Mesenchymal stem cell (in vitro differentiated cells and primary cell): Measurements from ENCODE around the gene OR5L1. TPM values are rescaled to one million over a fixed set of nuclear protein-coding genes. Genes with fewer than 3 reads are reported as not detected.

Experiments used
- DNase-seq: peaks from one replicate; pipeline ENCODE4 v3.0.0-alpha.2; 2013
- H2AFZ ChIP-seq: one replicate; pipeline ENCODE4 v1.6.1; 2013; ENCODE audit warnings: low read depth, mild to moderate bottlenecking, control low read depth, inconsistent platforms, low read length, moderate library complexity
- H2AK5ac ChIP-seq: 2 replicates; pipeline ENCODE4 v1.6.1; 2013; ENCODE audit warnings: low read length, moderate library complexity, mild to moderate bottlenecking, inconsistent platforms; ENCODE audit not compliant: severe bottlenecking
- H2BK120ac ChIP-seq: one replicate; pipeline ENCODE4 v1.6.1; 2013; ENCODE audit warnings: low read depth, mild to moderate bottlenecking, inconsistent platforms, low read length, moderate library complexity
- H2BK12ac ChIP-seq, 2 experiments: one replicate each; pipeline ENCODE4 v1.6.1; 2013; ENCODE audit warnings: inconsistent platforms in 2 of 2, low read length in 2 of 2, mild to moderate bottlenecking in 2 of 2, moderate library complexity in 2 of 2, control low read depth in 1 of 2
- H2BK15ac ChIP-seq: one replicate; pipeline ENCODE4 v1.6.1; 2013; ENCODE audit warnings: mild to moderate bottlenecking, low read depth, inconsistent platforms; ENCODE audit not compliant: poor library complexity, severe bottlenecking
- H2BK5ac ChIP-seq: 2 replicates; pipeline ENCODE4 v1.6.1; 2013; ENCODE audit warnings: low read depth, mild to moderate bottlenecking, low read length, control low read depth, inconsistent platforms; ENCODE audit not compliant: poor library complexity, severe bottlenecking
- H3K14ac ChIP-seq, 2 experiments: one replicate each; pipeline ENCODE4 v1.6.1; 2013; ENCODE audit warnings: inconsistent platforms in 2 of 2, low read length in 2 of 2, control low read depth in 1 of 2, mild to moderate bottlenecking in 1 of 2, moderate library complexity in 1 of 2
- H3K18ac ChIP-seq, 2 experiments: one replicate each; pipeline ENCODE4 v1.6.1; 2013; ENCODE audit warnings: inconsistent platforms in 2 of 2, low read length in 2 of 2, control low read depth in 1 of 2, low read depth in 1 of 2, mild to moderate bottlenecking in 1 of 2
- H3K23ac ChIP-seq, 2 experiments: one replicate each; pipeline ENCODE4 v1.6.1; 2013; ENCODE audit warnings: inconsistent platforms in 2 of 2, low read length in 2 of 2, mild to moderate bottlenecking in 2 of 2, moderate library complexity in 2 of 2, control low read depth in 1 of 2
- H3K27ac ChIP-seq: 2 replicates; pipeline ENCODE4 v1.5.1; 2013; ENCODE audit warnings: mild to moderate bottlenecking, moderate library complexity, low read length, control low read depth, inconsistent platforms; ENCODE audit not compliant: poor library complexity, severe bottlenecking
- H3K27me3 ChIP-seq, 2 experiments: 2 replicates each; pipeline versions ENCODE4 v1.6.1 to v1.7.0; 2013; ENCODE audit warnings: low read length in 2 of 2, mild to moderate bottlenecking in 2 of 2, moderate library complexity in 2 of 2, control low read depth in 1 of 2, inconsistent platforms in 1 of 2; ENCODE audit not compliant: control insufficient read depth in 1 of 2, insufficient read depth in 1 of 2
- H3K36me3 ChIP-seq, 2 experiments: 2 replicates each; pipeline versions ENCODE4 v1.6.1 to v1.7.0; 2013; ENCODE audit warnings: low read length in 2 of 2, control low read depth in 1 of 2, inconsistent platforms in 1 of 2, low read depth in 1 of 2, mild to moderate bottlenecking in 1 of 2; ENCODE audit not compliant: insufficient read depth in 2 of 2, control insufficient read depth in 1 of 2
- H3K4ac ChIP-seq, 2 experiments: one replicate each; pipeline ENCODE4 v1.6.1; 2013; ENCODE audit warnings: inconsistent platforms in 2 of 2, low read length in 2 of 2, mild to moderate bottlenecking in 2 of 2, moderate library complexity in 2 of 2, control low read depth in 1 of 2, low read depth in 1 of 2
- H3K4me1 ChIP-seq: 2 replicates; pipeline ENCODE4 v1.6.1; 2013; ENCODE audit warnings: low read depth, low read length, control low read depth; ENCODE audit not compliant: control insufficient read depth, insufficient read depth
- H3K4me2 ChIP-seq: 2 replicates; pipeline ENCODE4 v1.6.1; 2013; ENCODE audit warnings: low read length, mild to moderate bottlenecking, inconsistent platforms; ENCODE audit not compliant: poor library complexity, severe bottlenecking
- H3K4me3 ChIP-seq, 2 experiments: 2 replicates each; pipeline versions ENCODE4 v1.5.1 to v1.7.0; 2013; ENCODE audit warnings: low read length in 2 of 2, mild to moderate bottlenecking in 2 of 2, control low read depth in 1 of 2, low read depth in 1 of 2; ENCODE audit not compliant: insufficient read depth in 1 of 2
- H3K79me1 ChIP-seq: replicated peaks from 2 replicates; pipeline ENCODE4 v1.6.1; 2013; ENCODE audit warnings: mild to moderate bottlenecking, control low read depth, low read length, inconsistent platforms; ENCODE audit not compliant: poor library complexity, severe bottlenecking
- H3K9ac ChIP-seq: 2 replicates; pipeline ENCODE4 v1.7.0; 2013; ENCODE audit warnings: mild to moderate bottlenecking, low read length, moderate library complexity
- H3K9me3 ChIP-seq: 2 replicates; pipeline ENCODE4 v1.7.0; 2013; ENCODE audit warnings: mild to moderate bottlenecking, low read length; ENCODE audit not compliant: control insufficient read depth
- H4K8ac ChIP-seq: one replicate; pipeline ENCODE4 v1.6.1; 2013; ENCODE audit warnings: inconsistent platforms, mild to moderate bottlenecking, low read length, moderate library complexity
- H4K91ac ChIP-seq: one replicate; pipeline ENCODE4 v1.6.1; 2013; ENCODE audit warnings: mild to moderate bottlenecking, low read length, inconsistent platforms
- WGBS: methylation state at CpG from one replicate; pipeline ENCODE4 v1.1.7; 2013; ENCODE audit warnings: mixed read lengths; 5-methylcytosine and 5-hydroxymethylcytosine counted together
- polyA plus RNA-seq, 2 experiments: library from polyadenylated mRNA; stranded (reverse); fragments of 200-250 nt; gene quantifications; one replicate each; pipeline ENCODE4 v1.2.3, GENCODE V29; 2013

The OR5L1 gene
- polyA plus RNA-seq (2013, experiment 1 of 2) = not detected
- not detected for polyA plus RNA-seq (2013, experiment 2 of 2)

DNA sequence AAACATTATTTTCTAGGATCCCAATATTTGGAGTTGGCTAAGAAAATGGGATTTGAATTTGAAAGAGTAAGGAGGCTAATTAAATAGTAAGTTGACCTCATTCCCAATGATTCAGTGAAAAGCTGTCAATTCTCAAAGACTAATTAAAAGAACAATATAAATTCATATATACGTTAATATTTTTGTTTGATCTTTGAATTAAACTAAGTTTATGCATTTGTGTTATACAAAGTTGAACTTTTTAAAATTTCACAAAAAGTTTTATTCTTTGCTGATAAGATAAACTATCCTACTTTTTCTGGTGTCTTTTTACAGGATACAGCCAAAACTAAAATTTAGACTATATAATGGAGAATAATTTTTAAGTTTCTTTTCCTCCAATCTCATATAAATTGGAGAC, at the start of gene OR5L1:
Gene OR5L1 (plus strand): TSS at position 301 of the 400 bp plus-strand sequence. CDS start 100 bp downstream, outside the sequence.
- H3K9me3 ChIP-seq = peaks cover 4% of the 10 kb centered on the region
- H3K18ac ChIP-seq = no peak within 1 kb of the TSS
- H4K8ac ChIP-seq = no peak within 1 kb of the TSS
- no peak within 1 kb of the TSS for H2BK15ac ChIP-seq
- no peak within 1 kb of the TSS for H3K27ac ChIP-seq
- no peak for DNase-seq
- no peak within 1 kb of the TSS for H2AK5ac ChIP-seq
- H3K9ac ChIP-seq = no peak within 1 kb of the TSS
- H2BK120ac ChIP-seq = no peak within 1 kb of the TSS
- H3K14ac ChIP-seq = no peak within 1 kb of the TSS
- H3K23ac ChIP-seq = no peak within 1 kb of the TSS
- no peak within 1 kb of the TSS for H3K4me2 ChIP-seq
- H4K91ac ChIP-seq = no peak within 1 kb of the TSS
- no CpG with 5 or more reads among the region's 1 CpG for WGBS
- no peak within 1 kb of the TSS for H3K4me3 ChIP-seq
- no peaks in the 10 kb centered on the region for H3K27me3 ChIP-seq
- no peak within 1 kb of the TSS for H2BK5ac ChIP-seq
- no peaks in the 10 kb centered on the region for H3K36me3 ChIP-seq
- H3K4me1 ChIP-seq = no peaks in the 10 kb centered on the region
- no peak within 1 kb of the TSS for H2BK12ac ChIP-seq
- no peak within 1 kb of the TSS for H2AFZ ChIP-seq
- H3K79me1 ChIP-seq = no peaks in the 10 kb centered on the region
- H3K4ac ChIP-seq = no peak within 1 kb of the TSS

DNA sequence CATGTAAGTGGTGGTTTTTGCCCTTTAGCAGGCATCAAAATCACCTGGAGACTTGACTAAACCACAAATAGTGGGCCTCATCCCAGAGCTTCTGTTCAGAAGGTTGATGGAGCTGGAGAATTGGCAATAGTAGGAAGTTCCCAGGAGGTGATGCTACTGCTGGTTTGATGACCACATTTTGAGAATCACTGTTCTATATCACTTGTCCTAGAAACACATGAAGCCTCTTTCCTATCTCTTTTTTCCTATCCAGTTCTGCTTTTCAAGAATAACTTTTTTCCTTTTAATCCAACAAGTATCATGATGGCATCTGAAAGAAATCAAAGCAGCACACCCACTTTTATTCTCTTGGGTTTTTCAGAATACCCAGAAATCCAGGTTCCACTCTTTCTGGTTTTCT, 38.0 kb upstream of the OR5L1 start, which contains the start of gene OR5D13:
Gene OR5D13 (plus strand): TSS at position 301 of the 400 bp plus-strand sequence. CDS start 0 bp downstream, at position 301.
- H2BK5ac ChIP-seq = no peak within 1 kb of the TSS
- no peak within 1 kb of the TSS for H2AFZ ChIP-seq
- no peaks in the 10 kb centered on the region for H3K27me3 ChIP-seq
- H2BK12ac ChIP-seq = no peak within 1 kb of the TSS
- H3K23ac ChIP-seq = no peak within 1 kb of the TSS
- H3K4me1 ChIP-seq = no peaks in the 10 kb centered on the region
- no peak for DNase-seq
- H2BK15ac ChIP-seq = no peak within 1 kb of the TSS
- no peak within 1 kb of the TSS for H2BK120ac ChIP-seq
- H3K9ac ChIP-seq = no peak within 1 kb of the TSS
- no peak within 1 kb of the TSS for H3K4me2 ChIP-seq
- no peak within 1 kb of the TSS for H2AK5ac ChIP-seq
- no peak within 1 kb of the TSS for H3K18ac ChIP-seq
- no peak within 1 kb of the TSS for H4K8ac ChIP-seq
- no peak within 1 kb of the TSS for H3K4me3 ChIP-seq
- no peaks in the 10 kb centered on the region for H3K79me1 ChIP-seq
- H3K4ac ChIP-seq = no peak within 1 kb of the TSS
- H3K9me3 ChIP-seq = peaks cover 14% of the 10 kb centered on the region
- H3K36me3 ChIP-seq = no peaks in the 10 kb centered on the region
- H3K14ac ChIP-seq = no peak within 1 kb of the TSS
- no peak within 1 kb of the TSS for H4K91ac ChIP-seq
- no peak within 1 kb of the TSS for H3K27ac ChIP-seq

DNA sequence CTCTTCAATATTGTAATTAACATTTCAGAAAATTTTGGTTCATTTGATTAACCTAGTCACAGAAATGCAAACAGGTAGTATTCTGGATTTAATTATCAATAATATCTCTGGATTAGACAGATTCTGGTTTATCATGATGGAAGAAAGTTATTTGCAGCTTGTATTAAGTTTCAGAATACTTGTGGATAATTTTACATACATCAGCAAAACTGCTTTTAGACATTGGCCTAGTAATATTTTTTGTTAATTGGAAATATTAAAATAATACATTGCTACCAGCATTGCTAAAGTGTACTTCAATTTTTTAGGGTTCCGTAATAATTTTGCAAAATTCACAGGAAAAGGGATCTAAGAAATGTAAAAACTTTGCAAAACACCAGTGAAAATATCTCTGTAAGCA, 19.6 kb upstream of the OR5L1 start:
- no peak overlapping the region for H3K18ac ChIP-seq
- DNase-seq = no peak
- WGBS = no CpG with 5 or more reads among the region's 1 CpG

DNA sequence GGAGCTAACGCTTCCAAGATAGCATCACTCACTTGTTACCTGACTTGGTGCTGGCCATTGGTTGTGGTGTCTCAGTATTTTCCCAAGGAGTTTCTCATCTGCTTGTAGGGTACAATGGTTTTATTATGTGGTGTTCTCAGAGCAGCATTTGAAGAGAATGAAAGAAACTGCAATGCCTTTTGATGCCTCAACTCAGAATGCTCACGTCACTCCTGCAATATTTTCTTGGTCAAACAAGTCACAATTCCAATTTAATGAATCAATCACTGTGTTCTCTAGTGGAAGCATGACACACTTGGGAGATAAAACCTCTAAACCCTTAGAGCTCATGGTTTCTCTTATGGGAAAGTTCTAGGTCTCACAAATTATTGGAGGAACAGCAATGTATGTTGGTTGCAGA, 17.8 kb upstream of the OR5L1 start:
- Histone ChIP-seq H3K4me3 (no peak overlapping the region), H3K18ac (no peak overlapping the region), H2AFZ (no peak overlapping the region), H3K23ac (no peak overlapping the region), H3K27ac (no peak overlapping the region), H3K79me1 (no peaks in the 10 kb centered on the region), H3K9me3 (no peaks in the 10 kb centered on the region), H2BK120ac (no peak overlapping the region), H3K4me1 (no peaks in the 10 kb centered on the region), H3K4me2 (no peak overlapping the region), H3K36me3 (no peaks in the 10 kb centered on the region), H2BK12ac (no peak overlapping the region), H4K91ac (no peak overlapping the region), H2BK15ac (no peak overlapping the region), H2BK5ac (no peak overlapping the region), H4K8ac (no peak overlapping the region), H3K9ac (no peak overlapping the region), H3K4ac (no peak overlapping the region), H3K27me3 (no peaks in the 10 kb centered on the region), H3K14ac (no peak overlapping the region), H2AK5ac (no peak overlapping the region)
- WGBS = 58% methylated on average over 2 of the region's 2 CpGs
- DNase-seq = no peak

More for the DNA sequence above, 19.6 kb upstream of the OR5L1 start:
- no peaks in the 10 kb centered on the region for H3K36me3 ChIP-seq
- no peak overlapping the region for H3K9ac ChIP-seq
- H4K91ac ChIP-seq = no peak overlapping the region
- no peak overlapping the region for H3K4me3 ChIP-seq
- H4K8ac ChIP-seq = no peak overlapping the region
- no peak overlapping the region for H2BK5ac ChIP-seq
- no peak overlapping the region for H3K27ac ChIP-seq
- no peaks in the 10 kb centered on the region for H3K9me3 ChIP-seq
- H3K27me3 ChIP-seq = no peaks in the 10 kb centered on the region
- H2BK120ac ChIP-seq = no peak overlapping the region
- H3K4me1 ChIP-seq = no peaks in the 10 kb centered on the region
- no peaks in the 10 kb centered on the region for H3K79me1 ChIP-seq
- no peak overlapping the region for H2BK15ac ChIP-seq
- no peak overlapping the region for H2AK5ac ChIP-seq
- no peak overlapping the region for H3K4ac ChIP-seq
- H2BK12ac ChIP-seq = no peak overlapping the region
- H3K23ac ChIP-seq = no peak overlapping the region
- H2AFZ ChIP-seq = no peak overlapping the region
- H3K4me2 ChIP-seq = no peak overlapping the region
- H3K14ac ChIP-seq = no peak overlapping the region
